HCT116 (cell line): ENCODE measurements around the gene CRYGC. TPM values are rescaled to one million over a fixed set of nuclear protein-coding genes. Genes with fewer than 3 reads are reported as not detected.

ENCODE experiments used
- ATAC-seq: fragments of 200-7000 bp; cut with Tn5 transposase; 2 replicates; pipeline ENCODE4 v1.9.1; 2020; ENCODE audit warnings: mild to moderate bottlenecking, moderate library complexity
- BruUV-seq: library from RNA; stranded (reverse); fragments of 400-500 nt; replicated peaks from 2 replicates; lab custom pipeline; 2021; lab: Mats Ljungman, UMichigan
- CTCF ChIA-PET: fragments of 300-600 bp; sonication (Branson Sonifier 250); formaldehyde crosslinking; loops from one replicate; lab custom pipeline; 2021; ENCODE audit warnings: antibody characterized with exemption; lab: Charles Lee
- POLR2A ChIA-PET: fragments of 300-600, 350-600 bp; sonication (Branson Sonifier 250); formaldehyde crosslinking; loops from one replicate; lab custom pipeline; 2021; ENCODE audit warnings: antibody characterized with exemption; lab: Charles Lee
- RAD21 ChIA-PET, 2 experiments: fragments of 300-600 bp; sonication (Branson Sonifier 250); formaldehyde crosslinking; loops; one replicate each; lab custom pipeline; 2023; ENCODE audit warnings: low total read pairs in 2 of 2; ENCODE audit not compliant: uncharacterized antibody in 2 of 2, unreplicated experiment in 2 of 2, low non-redundant PET in 1 of 2; lab: Charles Lee
- DNase-seq: peaks from one replicate; pipeline ENCODE4 v3.0.0-alpha.2; 2010; ENCODE audit warnings: low read depth, low spot score
- H2AFZ ChIP-seq: fragments of 200-600 bp; shearing (Covaris generic), sonication (generic); 2 replicates; pipeline ENCODE4 v1.6.1; 2017; ENCODE audit warnings: low read depth, mixed run types, mixed read lengths, antibody characterized with exemption, low read length; ENCODE audit not compliant: poor library complexity, severe bottlenecking
- H3K27ac ChIP-seq: 2 replicates; pipeline ENCODE4 v1.5.1; 2012; ENCODE audit warnings: low read depth, low read length
- H3K27me3 ChIP-seq: fragments of 200-600 bp; sonication (generic); 2 replicates; pipeline ENCODE4 v1.6.1; 2016; ENCODE audit warnings: mixed run types, low read length, mixed read lengths; ENCODE audit not compliant: insufficient read depth
- H3K36me3 ChIP-seq, 2 experiments: fragments of 200-500 bp in 1 of 2; fragments of 200-600 bp in 1 of 2; sonication (Bioruptor generic) in 1 of 2; sonication (generic) in 1 of 2; 2 replicates each; pipeline versions ENCODE4 v1.5.1 to v1.6.1; 2014 to 2016; ENCODE audit warnings: low read length in 2 of 2, inconsistent platforms in 1 of 2, mixed read lengths in 1 of 2, mixed run types in 1 of 2; ENCODE audit not compliant: insufficient read depth in 2 of 2, control insufficient read depth in 1 of 2
- H3K4me1 ChIP-seq, 2 experiments: fragments of 200-600 bp in 1 of 2; sonication (generic) in 1 of 2; 2 replicates each; pipeline versions ENCODE4 v1.5.1 to v1.6.1; 2012 to 2017; ENCODE audit warnings: low read length in 2 of 2, inconsistent platforms in 1 of 2, mild to moderate bottlenecking in 1 of 2, mixed read lengths in 1 of 2, mixed run types in 1 of 2, moderate library complexity in 1 of 2; ENCODE audit not compliant: insufficient read depth in 2 of 2, control insufficient read depth in 1 of 2
- H3K4me2 ChIP-seq: fragments of 200-600 bp; sonication (generic); 2 replicates; pipeline ENCODE4 v1.6.1; 2017; ENCODE audit warnings: mixed run types, low read length, mixed read lengths
- H3K4me3 ChIP-seq, 2 experiments: fragments of 200-600 bp in 1 of 2; sonication (generic) in 1 of 2; replicated peaks in 1 of 2; 2 replicates each; pipeline ENCODE4 v1.5.1; 2011 to 2016; ENCODE audit warnings: low read length in 2 of 2, control low read depth in 1 of 2, low read depth in 1 of 2, mild to moderate bottlenecking in 1 of 2, mixed read lengths in 1 of 2, mixed run types in 1 of 2
- H3K79me2 ChIP-seq: fragments of 200-600 bp; sonication (generic); 2 replicates; pipeline ENCODE4 v1.6.1; 2017; ENCODE audit warnings: mild to moderate bottlenecking, mixed run types, low read length, moderate library complexity, mixed read lengths; ENCODE audit not compliant: insufficient read depth
- H3K9ac ChIP-seq: fragments of 200-600 bp; sonication (generic); 2 replicates; pipeline ENCODE4 v1.6.1; 2016; ENCODE audit warnings: low read length, mixed read lengths
- H3K9me2 ChIP-seq: fragments of 200-600 bp; sonication (generic), shearing (Covaris generic); 2 replicates; pipeline ENCODE4 v1.6.1; 2017; ENCODE audit warnings: mixed run types, mild to moderate bottlenecking, moderate library complexity; ENCODE audit not compliant: insufficient read depth
- H3K9me3 ChIP-seq, 2 experiments: fragments of 200-500 bp in 1 of 2; fragments of 200-600 bp in 1 of 2; sonication (Bioruptor generic) in 1 of 2; sonication (generic) in 1 of 2; 2 replicates each; pipeline ENCODE4 v1.6.1; 2014 to 2017; ENCODE audit warnings: low read length in 2 of 2, mixed read lengths in 2 of 2, inconsistent platforms in 1 of 2, low read depth in 1 of 2, mild to moderate bottlenecking in 1 of 2, mixed run types in 1 of 2, moderate library complexity in 1 of 2; ENCODE audit not compliant: control insufficient read depth in 1 of 2, insufficient read depth in 1 of 2
- H4K20me1 ChIP-seq: fragments of 200-600 bp; sonication (generic), shearing (Covaris generic); 2 replicates; pipeline ENCODE4 v1.6.1; 2017; ENCODE audit warnings: mixed run types, mild to moderate bottlenecking, moderate library complexity; ENCODE audit not compliant: insufficient read depth
- CBX3 ChIP-seq: IDR thresholded peaks from 2 replicates; pipeline ENCODE4 v1.6.1; 2012; ENCODE audit warnings: low read depth
- CEBPB ChIP-seq: IDR thresholded peaks from 2 replicates; pipeline ENCODE4 v1.6.1; 2012; ENCODE audit warnings: low read depth
- EGR1 ChIP-seq: IDR thresholded peaks from 2 replicates; pipeline ENCODE4 v1.6.1; 2012; ENCODE audit warnings: low read depth
- ELF1 ChIP-seq: IDR thresholded peaks from 2 replicates; pipeline ENCODE4 v1.6.1; 2012; ENCODE audit warnings: low read depth, borderline replicate concordance
- FOSL1 ChIP-seq: IDR thresholded peaks from 2 replicates; pipeline ENCODE4 v1.6.1; 2012; ENCODE audit warnings: low read depth
- POLR2A ChIP-seq: IDR thresholded peaks from 2 replicates; pipeline ENCODE4 v1.7.0; 2011; ENCODE audit warnings: borderline replicate concordance; ENCODE audit not compliant: insufficient read depth, insufficient read length; ENCODE audit errors: extremely low read depth
- POLR2AphosphoS5 ChIP-seq: IDR thresholded peaks from 2 replicates; pipeline ENCODE4 v1.6.1; 2011; ENCODE audit warnings: mild to moderate bottlenecking, low read depth, low read length, moderate library complexity
- SIN3A ChIP-seq: IDR thresholded peaks from 2 replicates; pipeline ENCODE4 v1.6.1; 2012; ENCODE audit warnings: low read depth
- SRF ChIP-seq: IDR thresholded peaks from 2 replicates; pipeline ENCODE4 v1.6.1; 2012; ENCODE audit warnings: low read depth
- TCF7L2 ChIP-seq: IDR thresholded peaks from 2 replicates; pipeline ENCODE4 v1.7.0; 2011; ENCODE audit warnings: borderline replicate concordance, inconsistent platforms; ENCODE audit not compliant: insufficient read depth, insufficient read length; ENCODE audit errors: extremely low read depth
- YY1 ChIP-seq: IDR thresholded peaks from 2 replicates; pipeline ENCODE4 v1.6.1; 2011; ENCODE audit warnings: low read length, low read depth, moderate library complexity, mild to moderate bottlenecking; ENCODE audit not compliant: insufficient replicate concordance; ENCODE audit errors: extremely low read depth
- ZNF274 ChIP-seq: fragments of 200-500 bp; sonication (Bioruptor generic); IDR thresholded peaks from 2 replicates; pipeline ENCODE4 v1.6.1; 2014; ENCODE audit warnings: mild to moderate bottlenecking, low read depth, low read length, inconsistent platforms
- intact Hi-C: fragments of 100-400 bp; cut with micrococcal nuclease; formaldehyde crosslinking; loops from 2 replicates; pipeline ENCODE4 v1.10.0; 2022
- total RNA-seq: library from RNA; stranded (reverse); gene quantifications from one replicate; pipeline ENCODE4 v1.2.1, GENCODE V29; 2021; ENCODE audit not compliant: unreplicated experiment
- TF ChIP-seq, protein P1 (sequence below): IDR thresholded peaks from 2 replicates; pipeline ENCODE4 v1.6.1; 2012
- TF ChIP-seq, protein P2 (sequence below): IDR thresholded peaks from 2 replicates; pipeline ENCODE4 v1.6.1; 2012
- TF ChIP-seq, protein P3 (sequence below), 3 experiments: fragments of 200-600 bp in 1 of 3; sonication (generic) in 1 of 3; IDR thresholded peaks in 2 of 3; conservative IDR thresholded peaks in 1 of 3; 2 replicates each; pipeline ENCODE4 v1.5.1; 2012 to 2017; ENCODE audit warnings: low read depth in 2 of 3, low read length in 2 of 3, antibody characterized with exemption in 1 of 3, borderline replicate concordance in 1 of 3, control low read depth in 1 of 3, mild to moderate bottlenecking in 1 of 3, mixed read lengths in 1 of 3, mixed run types in 1 of 3, moderate library complexity in 1 of 3; ENCODE audit not compliant: insufficient read depth in 1 of 3
- TF ChIP-seq, protein P4 (sequence below): IDR thresholded peaks from 2 replicates; pipeline ENCODE4 v1.6.1; 2012; ENCODE audit warnings: low read depth

Gene CRYGC
- total RNA-seq, 1 experiment from 2014 or later: not detected

DNA sequence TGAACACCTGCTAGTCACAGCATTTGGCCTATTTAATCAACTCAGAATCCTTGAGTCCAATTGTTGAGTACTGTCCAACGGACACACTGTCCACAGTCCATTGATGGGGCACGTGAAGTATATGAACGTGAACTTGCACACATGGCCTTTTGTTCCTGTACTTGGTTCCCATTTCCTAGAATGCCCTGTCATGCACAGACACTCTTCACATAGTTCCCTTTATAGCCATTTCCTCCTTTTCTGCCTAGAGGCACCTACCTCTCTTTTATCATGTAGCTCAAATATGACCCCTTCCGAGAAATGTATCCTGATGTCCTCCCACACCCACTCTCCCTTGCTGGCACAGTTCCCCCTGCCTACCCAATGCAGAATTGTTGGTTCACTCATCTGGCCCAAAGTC, 42.5 kb upstream of the CRYGC start:
- Histone ChIP-seq H3K79me2 (no peaks in the 10 kb centered on the region), H3K4me2 (peak overlapping the region; percentile 23; the same call in 1 of the 2 replicates), H2AFZ (no peak overlapping the region), H3K27me3 (no peaks in the 10 kb centered on the region), H3K27ac (no peak overlapping the region), H3K9ac (no peak overlapping the region), H3K36me3 (no peaks in the 10 kb centered on the region), H4K20me1 (no peaks in the 10 kb centered on the region), H3K4me1 (peaks cover 0 to 13% of the 10 kb centered on the region in 2 experiments; a peak in 2 of 4 replicates), H3K9me3 (no peaks in the 10 kb centered on the region), H3K4me3 (no peak overlapping the region)
- no TSS peak for BruUV-seq
- ChIA-PET RAD21 (no interaction called here), POLR2A (no interaction called here)
- DNase-seq: no peak
- intact Hi-C loops: no loop called here
- TF ChIP-seq CEBPB (no peak), POLR2AphosphoS5 (no peak), ZNF274 (no peak), EGR1 (no peak), FOSL1 (no peak), YY1 (no peak), SIN3A (no peak), CBX3 (no peak), ELF1 (no peak), POLR2A (no peak), TCF7L2 (no peak), SRF (no peak)
- TF ChIP-seq, protein P1, sequence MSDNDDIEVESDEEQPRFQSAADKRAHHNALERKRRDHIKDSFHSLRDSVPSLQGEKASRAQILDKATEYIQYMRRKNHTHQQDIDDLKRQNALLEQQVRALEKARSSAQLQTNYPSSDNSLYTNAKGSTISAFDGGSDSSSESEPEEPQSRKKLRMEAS: no peak
- TF ChIP-seq, protein P2, sequence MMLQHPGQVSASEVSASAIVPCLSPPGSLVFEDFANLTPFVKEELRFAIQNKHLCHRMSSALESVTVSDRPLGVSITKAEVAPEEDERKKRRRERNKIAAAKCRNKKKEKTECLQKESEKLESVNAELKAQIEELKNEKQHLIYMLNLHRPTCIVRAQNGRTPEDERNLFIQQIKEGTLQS: no peak
- TF ChIP-seq, protein P3, sequence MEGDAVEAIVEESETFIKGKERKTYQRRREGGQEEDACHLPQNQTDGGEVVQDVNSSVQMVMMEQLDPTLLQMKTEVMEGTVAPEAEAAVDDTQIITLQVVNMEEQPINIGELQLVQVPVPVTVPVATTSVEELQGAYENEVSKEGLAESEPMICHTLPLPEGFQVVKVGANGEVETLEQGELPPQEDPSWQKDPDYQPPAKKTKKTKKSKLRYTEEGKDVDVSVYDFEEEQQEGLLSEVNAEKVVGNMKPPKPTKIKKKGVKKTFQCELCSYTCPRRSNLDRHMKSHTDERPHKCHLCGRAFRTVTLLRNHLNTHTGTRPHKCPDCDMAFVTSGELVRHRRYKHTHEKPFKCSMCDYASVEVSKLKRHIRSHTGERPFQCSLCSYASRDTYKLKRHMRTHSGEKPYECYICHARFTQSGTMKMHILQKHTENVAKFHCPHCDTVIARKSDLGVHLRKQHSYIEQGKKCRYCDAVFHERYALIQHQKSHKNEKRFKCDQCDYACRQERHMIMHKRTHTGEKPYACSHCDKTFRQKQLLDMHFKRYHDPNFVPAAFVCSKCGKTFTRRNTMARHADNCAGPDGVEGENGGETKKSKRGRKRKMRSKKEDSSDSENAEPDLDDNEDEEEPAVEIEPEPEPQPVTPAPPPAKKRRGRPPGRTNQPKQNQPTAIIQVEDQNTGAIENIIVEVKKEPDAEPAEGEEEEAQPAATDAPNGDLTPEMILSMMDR (IDR thresholded peaks at IDR 0.05 in 2 of 3, conservative IDR thresholded peaks at IDR 0.05 in 1 of 3; ENCODE audit: borderline replicate concordance in 1 of 3, insufficient read depth in 1 of 3, low read depth in 2 of 3, low read length in 2 of 3): no peak
- TF ChIP-seq, protein P4, sequence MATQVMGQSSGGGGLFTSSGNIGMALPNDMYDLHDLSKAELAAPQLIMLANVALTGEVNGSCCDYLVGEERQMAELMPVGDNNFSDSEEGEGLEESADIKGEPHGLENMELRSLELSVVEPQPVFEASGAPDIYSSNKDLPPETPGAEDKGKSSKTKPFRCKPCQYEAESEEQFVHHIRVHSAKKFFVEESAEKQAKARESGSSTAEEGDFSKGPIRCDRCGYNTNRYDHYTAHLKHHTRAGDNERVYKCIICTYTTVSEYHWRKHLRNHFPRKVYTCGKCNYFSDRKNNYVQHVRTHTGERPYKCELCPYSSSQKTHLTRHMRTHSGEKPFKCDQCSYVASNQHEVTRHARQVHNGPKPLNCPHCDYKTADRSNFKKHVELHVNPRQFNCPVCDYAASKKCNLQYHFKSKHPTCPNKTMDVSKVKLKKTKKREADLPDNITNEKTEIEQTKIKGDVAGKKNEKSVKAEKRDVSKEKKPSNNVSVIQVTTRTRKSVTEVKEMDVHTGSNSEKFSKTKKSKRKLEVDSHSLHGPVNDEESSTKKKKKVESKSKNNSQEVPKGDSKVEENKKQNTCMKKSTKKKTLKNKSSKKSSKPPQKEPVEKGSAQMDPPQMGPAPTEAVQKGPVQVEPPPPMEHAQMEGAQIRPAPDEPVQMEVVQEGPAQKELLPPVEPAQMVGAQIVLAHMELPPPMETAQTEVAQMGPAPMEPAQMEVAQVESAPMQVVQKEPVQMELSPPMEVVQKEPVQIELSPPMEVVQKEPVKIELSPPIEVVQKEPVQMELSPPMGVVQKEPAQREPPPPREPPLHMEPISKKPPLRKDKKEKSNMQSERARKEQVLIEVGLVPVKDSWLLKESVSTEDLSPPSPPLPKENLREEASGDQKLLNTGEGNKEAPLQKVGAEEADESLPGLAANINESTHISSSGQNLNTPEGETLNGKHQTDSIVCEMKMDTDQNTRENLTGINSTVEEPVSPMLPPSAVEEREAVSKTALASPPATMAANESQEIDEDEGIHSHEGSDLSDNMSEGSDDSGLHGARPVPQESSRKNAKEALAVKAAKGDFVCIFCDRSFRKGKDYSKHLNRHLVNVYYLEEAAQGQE: no peak
- TF ChIP-seq, all 23 proteins: peak for 0
- ATAC-seq: no peak
- CTCF ChIA-PET: no interaction called here
- H3K9me2 ChIP-seq: no peaks in the 10 kb centered on the region
